ENCODE data around the gene DCDC1.

- no peak for TF ChIP-seq POLR2A (IDR thresholded peaks at IDR 0.05; ENCODE audit: extremely low read depth, insufficient read length)
- no peak for TF ChIP-seq CTCF (IDR thresholded peaks at IDR 0.05; ENCODE audit: low read depth, low read length)
- no peak for TF ChIP-seq MAX (IDR thresholded peaks at IDR 0.05; ENCODE audit: low read depth, low read length)
Observed at GRCh38 chr11:31419138-31419537, 49.6 kb upstream of the DCDC1 start.
